Mammary epithelial cell (primary cell): ENCODE data around the gene IDI2.

ENCODE experiments used
- EZH2 ChIP-seq: IDR thresholded peaks from 2 replicates; pipeline ENCODE4 v1.6.1; 2012; ENCODE audit warnings: low read length, inconsistent platforms, borderline replicate concordance
- TF ChIP-seq, protein P1 (sequence below), 2 donors: IDR thresholded peaks in 1 of 2; conservative IDR thresholded peaks in 1 of 2; 2 replicates each; pipeline ENCODE4 v1.5.1; 2011 to 2012; ENCODE audit warnings: inconsistent platforms in 2 of 2, low read length in 2 of 2, mild to moderate bottlenecking in 2 of 2, control low read depth in 1 of 2, low read depth in 1 of 2; ENCODE audit not compliant: insufficient read depth in 1 of 2; ENCODE audit errors: extremely low read depth in 1 of 2

GRCh38 chr10:990808-991207, 34.9 kb downstream of the IDI2 start:
- TF ChIP-seq, protein P1, sequence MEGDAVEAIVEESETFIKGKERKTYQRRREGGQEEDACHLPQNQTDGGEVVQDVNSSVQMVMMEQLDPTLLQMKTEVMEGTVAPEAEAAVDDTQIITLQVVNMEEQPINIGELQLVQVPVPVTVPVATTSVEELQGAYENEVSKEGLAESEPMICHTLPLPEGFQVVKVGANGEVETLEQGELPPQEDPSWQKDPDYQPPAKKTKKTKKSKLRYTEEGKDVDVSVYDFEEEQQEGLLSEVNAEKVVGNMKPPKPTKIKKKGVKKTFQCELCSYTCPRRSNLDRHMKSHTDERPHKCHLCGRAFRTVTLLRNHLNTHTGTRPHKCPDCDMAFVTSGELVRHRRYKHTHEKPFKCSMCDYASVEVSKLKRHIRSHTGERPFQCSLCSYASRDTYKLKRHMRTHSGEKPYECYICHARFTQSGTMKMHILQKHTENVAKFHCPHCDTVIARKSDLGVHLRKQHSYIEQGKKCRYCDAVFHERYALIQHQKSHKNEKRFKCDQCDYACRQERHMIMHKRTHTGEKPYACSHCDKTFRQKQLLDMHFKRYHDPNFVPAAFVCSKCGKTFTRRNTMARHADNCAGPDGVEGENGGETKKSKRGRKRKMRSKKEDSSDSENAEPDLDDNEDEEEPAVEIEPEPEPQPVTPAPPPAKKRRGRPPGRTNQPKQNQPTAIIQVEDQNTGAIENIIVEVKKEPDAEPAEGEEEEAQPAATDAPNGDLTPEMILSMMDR (conservative IDR thresholded peaks at IDR 0.05 in 1 of 2, IDR thresholded peaks at IDR 0.05 in 1 of 2; ENCODE audit: extremely low read depth in 1 of 2, insufficient read depth in 1 of 2, low read depth in 1 of 2, low read length in 2 of 2) = no peak
- no peak for TF ChIP-seq EZH2
